22Rv1 (cell line): ENCODE results near the gene MAP3K6.

ENCODE experiments used
- CTCF ChIP-seq: fragments of 450-650 bp; IDR thresholded peaks from 2 replicates; pipeline ENCODE4 v1.5.1; 2017; ENCODE audit warnings: mild to moderate bottlenecking
- ZFX ChIP-seq: fragments of 450-650 bp; IDR thresholded peaks from 2 replicates; pipeline ENCODE4 v1.6.1; 2017; ENCODE audit warnings: antibody characterized with exemption, borderline replicate concordance

- TF ChIP-seq CTCF = no peak
- no peak for TF ChIP-seq ZFX
Measured at GRCh38 chr1:27414091-27414490, 47.3 kb upstream of the MAP3K6 start.
